ENCODE results near the gene THBS3. TPM values are rescaled to one million over a fixed set of nuclear protein-coding genes. Genes with fewer than 3 reads are reported as not detected.

THBS3 gene
- total and polyA plus RNA-seq, 9 of the 15 experiments (the other 6 are each of a cell fraction or from before 2014, with no cell fraction given) = 0.59 to 8.3 (median 3.2) TPM

- peak; percentile 44 for TF ChIP-seq MGA (IDR thresholded peaks at IDR 0.05)
- TF ChIP-seq ELF2 (CRISPR knock-in tag; IDR thresholded peaks at IDR 0.05) = no peak
- 0 out of 2 replicates have a peak, but pooled peaks have one; percentile 4 for TF ChIP-seq ELF1 (tag; IDR thresholded peaks at IDR 0.05)
Observed at GRCh38 chr1:155173478-155174323, 34.0 kb downstream of the THBS3 start, which contains the start of gene TRIM46 (continued).
